ENCODE results near the gene PTX3.

Gene PTX3

DNA sequence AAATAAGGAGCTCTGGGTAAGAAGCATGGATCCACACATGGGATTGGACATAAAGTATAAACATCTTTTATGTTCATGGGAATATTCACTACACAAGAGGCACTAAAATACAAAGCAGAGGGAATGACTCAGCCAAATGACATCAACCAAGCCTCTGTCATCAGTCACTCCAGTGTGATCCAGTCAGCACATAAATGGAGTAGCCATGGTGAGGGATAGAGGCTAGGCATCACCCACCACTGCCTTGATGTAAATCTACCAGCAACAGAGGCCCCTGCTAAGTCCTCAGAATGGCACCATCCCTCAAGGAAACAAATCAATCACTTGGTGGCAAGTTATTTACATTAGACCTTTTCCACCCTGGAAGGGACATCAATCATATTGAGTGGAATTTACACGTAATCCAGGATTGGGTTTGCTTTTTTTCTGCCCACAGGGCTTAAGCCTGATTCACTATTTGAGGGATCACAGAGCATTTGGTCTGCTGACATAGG, 39.3 kb downstream of the PTX3 start:
- no peak for DNase-seq (ENCODE audit: low read depth)

DNA sequence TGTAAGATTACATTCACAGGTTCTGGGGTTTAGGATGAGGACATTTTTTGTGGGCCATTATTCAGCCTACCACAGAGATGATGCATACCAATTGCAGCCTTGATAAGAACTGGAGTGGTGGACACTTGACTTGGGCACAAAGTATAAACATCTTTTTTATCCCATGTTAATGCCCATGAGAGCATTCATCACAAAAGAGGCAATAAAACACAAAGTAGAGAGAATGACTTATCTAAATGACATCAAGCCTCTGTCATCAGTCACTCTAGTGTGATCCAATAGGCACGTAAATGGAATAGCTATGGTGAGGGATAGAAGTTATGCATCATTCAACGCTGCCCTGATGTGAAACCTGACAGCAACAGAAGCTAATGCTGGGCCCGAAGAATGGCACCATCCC, 40.8 kb downstream of the PTX3 start:
- no peak for DNase-seq (ENCODE audit: low read depth)

DNA sequence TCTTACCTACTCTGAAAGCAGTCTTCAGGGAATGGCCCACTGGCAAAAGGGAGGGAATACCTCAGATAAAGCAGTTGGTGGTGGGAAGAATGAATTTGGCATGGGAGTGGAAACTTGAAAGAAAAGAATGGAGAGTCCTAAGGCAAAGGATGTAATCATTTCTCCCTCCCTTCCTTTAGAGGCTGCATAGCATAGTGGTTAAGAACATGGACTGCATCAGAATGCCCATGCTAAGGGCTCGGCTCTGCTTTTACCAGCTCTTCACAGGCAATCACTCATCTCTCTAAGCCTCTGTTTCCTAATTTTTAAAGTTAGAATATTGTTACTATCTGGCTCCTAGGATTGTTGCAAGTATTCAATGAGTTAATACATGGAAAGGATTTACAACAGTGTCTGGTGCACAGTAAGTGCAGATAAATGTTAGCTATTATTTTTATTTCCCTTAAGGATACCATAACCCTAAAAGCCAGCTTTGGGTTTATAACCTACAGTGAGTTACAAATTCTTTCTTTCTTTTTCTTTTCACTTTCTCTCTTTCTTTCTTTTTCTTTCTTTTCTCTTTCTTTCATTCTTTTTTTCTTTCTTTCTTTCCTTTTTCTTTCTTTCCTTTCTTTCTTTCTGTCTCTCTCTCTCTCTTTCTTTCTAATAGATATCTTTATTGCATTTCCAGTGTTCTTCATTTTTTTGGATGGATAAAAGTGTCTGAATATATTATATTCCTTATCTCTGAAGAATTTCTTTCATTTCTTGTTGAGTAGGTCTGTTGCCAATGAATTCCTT, 43.0 kb downstream of the PTX3 start:
- no peak for DNase-seq (ENCODE audit: low read depth)

DNA sequence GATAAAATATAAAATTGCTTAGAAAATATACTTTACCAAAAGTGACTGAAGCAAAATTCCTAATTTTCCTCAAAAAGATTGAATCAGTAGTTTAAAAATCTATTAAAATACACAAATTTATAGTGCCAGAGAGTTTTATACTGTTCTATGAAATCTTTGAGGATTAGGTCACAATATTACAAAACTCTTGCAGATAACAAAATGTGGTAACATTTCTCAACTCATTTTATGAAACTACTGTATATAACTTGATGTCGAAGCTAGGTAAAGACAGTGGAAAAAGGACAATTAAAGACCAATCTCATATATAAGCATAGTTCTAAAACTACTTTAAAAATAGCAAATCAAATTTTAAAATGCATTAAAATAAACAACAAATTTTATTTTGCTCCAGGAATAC, 50.7 kb downstream of the PTX3 start:
- no peak for DNase-seq (ENCODE audit: low read depth)

DNA sequence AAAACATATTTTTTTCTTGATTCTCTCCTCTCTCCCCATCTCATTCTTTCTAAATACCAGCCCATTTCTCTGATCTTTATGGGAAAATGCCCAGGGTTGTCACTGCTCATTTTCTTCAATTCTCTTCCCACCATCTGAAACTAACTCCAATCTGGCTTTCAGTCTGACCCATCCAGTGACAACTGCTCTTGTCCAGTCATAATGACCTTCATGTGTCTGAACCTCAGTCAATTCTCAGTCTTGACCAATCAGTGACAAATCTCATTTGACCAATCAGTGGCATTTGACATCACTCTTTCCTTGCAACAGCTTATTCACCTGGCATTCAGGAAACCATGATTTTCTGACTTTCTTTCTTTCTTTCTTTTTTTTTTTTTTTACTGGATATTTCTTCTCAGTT, 51.5 kb downstream of the PTX3 start:
- no peak for DNase-seq (ENCODE audit: low read depth)

DNA sequence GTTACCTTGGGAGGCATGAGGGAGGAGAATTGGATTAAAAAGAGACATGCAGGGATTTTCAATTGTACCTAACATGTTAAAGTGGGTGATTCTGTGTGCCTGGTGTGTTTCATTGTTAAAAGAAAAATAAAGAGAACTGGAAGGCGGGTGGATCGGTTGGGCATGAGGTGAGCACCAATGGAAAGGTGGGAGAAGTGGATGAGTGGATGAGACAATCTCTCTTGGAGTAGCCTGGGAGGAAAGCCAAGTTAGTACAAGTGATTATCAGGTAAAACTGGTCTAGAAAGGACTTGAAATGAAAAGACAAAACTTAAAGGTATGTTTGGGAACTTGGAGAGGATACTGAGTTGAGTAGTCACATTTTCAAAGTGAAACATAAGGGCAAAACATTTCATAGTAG, 54.5 kb downstream of the PTX3 start:
- DNase-seq (ENCODE audit: low read depth): no peak
